ENCODE results near the gene NECAP2. TPM values are rescaled to one million over a fixed set of nuclear protein-coding genes. Genes with fewer than 3 reads are reported as not detected.

Gene NECAP2
- polyA plus RNA-seq, 3 donors, result 78.9 to 223 (median 183) TPM

DNA sequence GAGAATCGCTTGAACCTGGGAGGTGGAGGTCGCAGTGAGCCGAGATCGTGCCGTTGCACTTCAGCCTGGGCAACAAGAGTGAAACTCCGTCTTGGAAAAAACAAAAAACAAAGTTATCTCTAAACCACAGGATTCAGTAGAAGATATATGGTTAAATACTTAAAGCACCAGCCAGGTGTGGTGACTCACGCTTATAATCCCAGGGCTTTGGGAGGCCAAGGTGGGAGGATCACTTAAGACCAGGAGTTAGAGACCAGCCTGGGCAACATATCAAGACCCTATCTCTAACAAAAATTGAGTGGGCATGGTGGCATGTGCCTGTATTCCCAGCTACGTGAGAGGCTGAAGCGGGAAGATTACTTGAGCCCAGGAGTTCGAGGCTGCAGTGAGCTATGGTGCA lies 5.6 kb downstream of the NECAP2 start:
- H3K4me1 ChIP-seq (ENCODE audit: control insufficient read depth in 1 of 2, insufficient read depth in 2 of 2, low read length in 2 of 2), result peaks cover 40 to 42% of the 10 kb centered on the region in 2 donors
- no peak for DNase-seq
- intact Hi-C loops (cut with micrococcal nuclease), result no loop called here

DNA sequence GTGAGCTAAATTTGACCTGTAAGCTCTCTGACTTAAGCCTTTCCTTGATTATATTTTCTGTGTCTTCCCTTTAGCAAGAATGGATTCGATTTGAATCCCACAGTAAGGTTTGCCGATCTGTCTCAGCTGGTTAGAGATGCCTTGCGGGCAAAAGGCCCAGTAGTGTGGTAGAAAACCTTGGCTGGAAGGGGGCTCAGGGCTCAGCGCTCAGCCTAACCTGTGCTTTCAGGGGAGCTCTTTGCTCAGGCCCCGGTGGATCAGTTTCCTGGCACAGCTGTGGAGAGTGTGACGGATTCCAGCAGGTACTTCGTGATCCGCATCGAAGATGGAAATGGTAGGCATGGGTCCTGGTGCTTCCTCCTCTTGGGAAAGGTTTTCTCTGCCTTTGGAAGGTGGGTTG lies 7.1 kb downstream of the NECAP2 start:
- no peak overlapping the region for H3K4me3 ChIP-seq (replicated peaks in 1 of 3; ENCODE audit: low read depth in 2 of 3, low read length in 3 of 3)
- Mint-ChIP-seq H3K9me3 (peaks cover 0 to 5% (median 0%) of the 10 kb centered on the region in 7 donors), H3K27ac (no peak overlapping the region), H3K4me3 (no peak overlapping the region), H3K36me3 (peaks cover 75 to 95% of the 10 kb centered on the region in 2 donors), H3K4me1 (peaks cover 27% of the 10 kb centered on the region), H3K27me3 (ENCODE audit: low read depth in 3 of 3) (no peaks in the 10 kb centered on the region)
- H4K20me1 ChIP-seq (ENCODE audit: insufficient read depth, low read length), result peaks cover 100% of the 10 kb centered on the region
- no peak overlapping the region for H2AFZ ChIP-seq (ENCODE audit: insufficient read depth, low read depth, low read length, poor library complexity, severe bottlenecking)
- intact Hi-C loops (cut with micrococcal nuclease), result no loop called here
- peaks cover 42% of the 10 kb centered on the region for H3K79me2 ChIP-seq (ENCODE audit: insufficient read depth, low read length)
- H3K9ac ChIP-seq (ENCODE audit: insufficient read depth, low read length, poor library complexity, severe bottlenecking), result no peak overlapping the region
- no peaks in the 10 kb centered on the region for H3K9me3 ChIP-seq (replicated peaks in 1 of 2; ENCODE audit: control insufficient read depth in 1 of 2, insufficient read depth in 1 of 2, low read length in 2 of 2)
- WGBS (ENCODE audit: insufficient coverage), result 96% methylated on average over 9 of the region's 9 CpGs
- H3K4me2 ChIP-seq (replicated peaks; ENCODE audit: extremely low read depth, low read length, poor library complexity, severe bottlenecking), result no peak overlapping the region
- no peaks in the 10 kb centered on the region for H3K27me3 ChIP-seq (ENCODE audit: control insufficient read depth in 2 of 2, insufficient read depth in 2 of 2, low read length in 2 of 2)
- TF ChIP-seq, protein P1, sequence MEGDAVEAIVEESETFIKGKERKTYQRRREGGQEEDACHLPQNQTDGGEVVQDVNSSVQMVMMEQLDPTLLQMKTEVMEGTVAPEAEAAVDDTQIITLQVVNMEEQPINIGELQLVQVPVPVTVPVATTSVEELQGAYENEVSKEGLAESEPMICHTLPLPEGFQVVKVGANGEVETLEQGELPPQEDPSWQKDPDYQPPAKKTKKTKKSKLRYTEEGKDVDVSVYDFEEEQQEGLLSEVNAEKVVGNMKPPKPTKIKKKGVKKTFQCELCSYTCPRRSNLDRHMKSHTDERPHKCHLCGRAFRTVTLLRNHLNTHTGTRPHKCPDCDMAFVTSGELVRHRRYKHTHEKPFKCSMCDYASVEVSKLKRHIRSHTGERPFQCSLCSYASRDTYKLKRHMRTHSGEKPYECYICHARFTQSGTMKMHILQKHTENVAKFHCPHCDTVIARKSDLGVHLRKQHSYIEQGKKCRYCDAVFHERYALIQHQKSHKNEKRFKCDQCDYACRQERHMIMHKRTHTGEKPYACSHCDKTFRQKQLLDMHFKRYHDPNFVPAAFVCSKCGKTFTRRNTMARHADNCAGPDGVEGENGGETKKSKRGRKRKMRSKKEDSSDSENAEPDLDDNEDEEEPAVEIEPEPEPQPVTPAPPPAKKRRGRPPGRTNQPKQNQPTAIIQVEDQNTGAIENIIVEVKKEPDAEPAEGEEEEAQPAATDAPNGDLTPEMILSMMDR (IDR thresholded peaks at IDR 0.05), result no peak
- peaks cover 75 to 83% of the 10 kb centered on the region in 2 donors for H3K36me3 ChIP-seq (replicated peaks in 1 of 2; ENCODE audit: control insufficient read depth in 1 of 2, insufficient read depth in 2 of 2, low read length in 2 of 2)
- H3K4me1 ChIP-seq (ENCODE audit: control insufficient read depth in 1 of 2, insufficient read depth in 2 of 2, low read length in 2 of 2), result peaks cover 25 to 27% of the 10 kb centered on the region in 2 donors
- H3K27ac ChIP-seq (ENCODE audit: low read depth in 1 of 2, low read length in 2 of 2), result no peak overlapping the region
- DNase-seq, result no peak

More for the DNA sequence above, 5.6 kb downstream of the NECAP2 start:
- Histone ChIP-seq H2AFZ (ENCODE audit: insufficient read depth, low read depth, low read length, poor library complexity, severe bottlenecking) (no peak overlapping the region), H3K79me2 (ENCODE audit: insufficient read depth, low read length) (peaks cover 57% of the 10 kb centered on the region), H3K27ac (ENCODE audit: low read depth in 1 of 2, low read length in 2 of 2) (no peak overlapping the region), H3K36me3 (replicated peaks in 1 of 2; ENCODE audit: control insufficient read depth in 1 of 2, insufficient read depth in 2 of 2, low read length in 2 of 2) (peaks cover 60 to 68% of the 10 kb centered on the region in 2 donors), H3K9me3 (replicated peaks in 1 of 2; ENCODE audit: control insufficient read depth in 1 of 2, insufficient read depth in 1 of 2, low read length in 2 of 2) (no peaks in the 10 kb centered on the region), H3K4me2 (replicated peaks; ENCODE audit: extremely low read depth, low read length, poor library complexity, severe bottlenecking) (no peak overlapping the region), H3K9ac (ENCODE audit: insufficient read depth, low read length, poor library complexity, severe bottlenecking) (no peak overlapping the region), H3K4me3 (replicated peaks in 1 of 3; ENCODE audit: low read depth in 2 of 3, low read length in 3 of 3) (no peak overlapping the region), H3K27me3 (ENCODE audit: control insufficient read depth in 2 of 2, insufficient read depth in 2 of 2, low read length in 2 of 2) (no peaks in the 10 kb centered on the region), H4K20me1 (ENCODE audit: insufficient read depth, low read length) (peaks cover 93% of the 10 kb centered on the region)
- peaks cover 63 to 81% of the 10 kb centered on the region in 2 donors for H3K36me3 Mint-ChIP-seq
- TF ChIP-seq, protein P1 (IDR thresholded peaks at IDR 0.05), result no peak
- H3K4me1 Mint-ChIP-seq, result peaks cover 41% of the 10 kb centered on the region
- H3K9me3 Mint-ChIP-seq, result peaks cover 0 to 5% (median 0%) of the 10 kb centered on the region in 7 donors
- no peak overlapping the region for H3K4me3 Mint-ChIP-seq
- 93% methylated on average over 2 of the region's 10 CpGs for WGBS (ENCODE audit: insufficient coverage)
- H3K27me3 Mint-ChIP-seq (ENCODE audit: low read depth in 3 of 3), result no peaks in the 10 kb centered on the region
- no peak overlapping the region for H3K27ac Mint-ChIP-seq

All from CD14-positive monocyte (primary cell).